Measurements from ENCODE around the gene TM2D3. TPM values are rescaled to one million over a fixed set of nuclear protein-coding genes. Genes with fewer than 3 reads are reported as not detected.
A peak's percentile ranks its signal among the peaks of the same experiment; 100 is the strongest.
"Not testable (repeated sequence)": the region's sequence is repeated elsewhere in the genome, so short reads cannot be mapped to it uniquely, and the experiment has no call there.

Gene TM2D3
- total and polyA plus RNA-seq, 5 donors = 36.5 to 49.7 (median 42.7) TPM

GRCh38 chr15:101641129-101641764 is 10.9 kb downstream of the TM2D3 start:
- intact Hi-C loops (cut with DNase I) = loop anchor here in 3 of 4 donors (5.0 kb wide), 2 partner anchors 339 to 344 kb away; partner anchors contain the start of gene SNRPA1 (in 2 of the 3)
- Histone ChIP-seq H3K9me3 (ENCODE audit: control insufficient read depth, low read length) (no peaks in the 10 kb centered on the region), H3K4me1 (ENCODE audit: control insufficient read depth, insufficient read depth, low read length) (no peaks in the 10 kb centered on the region), H3K4me3 (ENCODE audit: low read length) (no peak overlapping the region), H3K27me3 (ENCODE audit: control insufficient read depth, insufficient read depth) (no peaks in the 10 kb centered on the region), H3K27ac (ENCODE audit: low read length) (no peak overlapping the region)
- peak; percentile 64 to 85 (median 74) for DNase-seq
- ATAC-seq = peak; percentile 57 to 68
- 24% methylated on average over 8 of the region's 8 CpGs for WGBS

GRCh38 chr15:101639667-101640066 is 12.5 kb downstream of the TM2D3 start:
- no peak for DNase-seq
- ATAC-seq = no peak
- intact Hi-C loops (cut with DNase I) = loop anchor here (5.0 kb wide), 2 partner anchors 337 to 342 kb away; partner anchors contain the start of gene SNRPA1 (in 2 of the 4)
- Histone ChIP-seq H3K27ac (ENCODE audit: low read length) (no peak overlapping the region), H3K27me3 (ENCODE audit: control insufficient read depth, insufficient read depth) (no peaks in the 10 kb centered on the region), H3K4me1 (ENCODE audit: control insufficient read depth, insufficient read depth, low read length) (no peaks in the 10 kb centered on the region), H3K9me3 (ENCODE audit: control insufficient read depth, low read length) (no peaks in the 10 kb centered on the region), H3K4me3 (ENCODE audit: low read length) (no peak overlapping the region)
- 88% methylated on average over 4 of the region's 4 CpGs for WGBS

GRCh38 chr15:101637919-101638318 is 14.3 kb downstream of the TM2D3 start:
- H3K4me3 ChIP-seq (ENCODE audit: low read length) = no peak overlapping the region
- intact Hi-C loops (cut with DNase I) = loop anchor here in 1 of 4 donors (5.0 kb wide), 1 partner anchor 336 kb away; no protein-coding TSS in a partner anchor
- 88% methylated on average over 3 of the region's 3 CpGs for WGBS
- H3K27me3 ChIP-seq (ENCODE audit: control insufficient read depth, insufficient read depth) = no peaks in the 10 kb centered on the region
- H3K9me3 ChIP-seq (ENCODE audit: control insufficient read depth, low read length) = no peaks in the 10 kb centered on the region
- ATAC-seq (no peak), DNase-seq (no peak)
- H3K27ac ChIP-seq (ENCODE audit: low read length) = no peak overlapping the region
- H3K4me1 ChIP-seq (ENCODE audit: control insufficient read depth, insufficient read depth, low read length) = no peaks in the 10 kb centered on the region

GRCh38 chr15:101637516-101637915 is 14.7 kb downstream of the TM2D3 start:
- H3K27me3 ChIP-seq (ENCODE audit: control insufficient read depth, insufficient read depth) = no peaks in the 10 kb centered on the region
- intact Hi-C loops (cut with DNase I) = loop anchor here in 1 of 4 donors (5.0 kb wide), 1 partner anchor 335 kb away; no protein-coding TSS in a partner anchor
- 84% methylated on average over 6 of the region's 6 CpGs for WGBS
- no peak for DNase-seq
- no peak overlapping the region for H3K4me3 ChIP-seq (ENCODE audit: low read length)
- no peak for ATAC-seq
- H3K27ac ChIP-seq (ENCODE audit: low read length) = no peak overlapping the region
- no peaks in the 10 kb centered on the region for H3K9me3 ChIP-seq (ENCODE audit: control insufficient read depth, low read length)
- H3K4me1 ChIP-seq (ENCODE audit: control insufficient read depth, insufficient read depth, low read length) = no peaks in the 10 kb centered on the region

- no peak overlapping the region for H3K27ac ChIP-seq (ENCODE audit: low read length)
- H3K4me1 ChIP-seq (ENCODE audit: control insufficient read depth, insufficient read depth, low read length) = no peaks in the 10 kb centered on the region
- DNase-seq (no peak), ATAC-seq (no peak)
- H3K27me3 ChIP-seq (ENCODE audit: control insufficient read depth, insufficient read depth) = no peaks in the 10 kb centered on the region
- WGBS = 79% methylated on average over 3 of the region's 3 CpGs
- intact Hi-C loops (cut with DNase I) = loop anchor here in 1 of 4 donors (5.0 kb wide), 1 partner anchor 335 kb away; no protein-coding TSS in a partner anchor
- no peak overlapping the region for H3K4me3 ChIP-seq (ENCODE audit: low read length)
- H3K9me3 ChIP-seq (ENCODE audit: control insufficient read depth, low read length) = no peaks in the 10 kb centered on the region
These were observed 15.1 kb downstream of the TM2D3 start for GRCh38 chr15:101637038-101637437.

- H3K27me3 ChIP-seq (ENCODE audit: control insufficient read depth, insufficient read depth) = no peaks in the 10 kb centered on the region
- DNase-seq (no peak), ATAC-seq (no peak)
- 81% methylated on average over 7 of the region's 7 CpGs for WGBS
- H3K9me3 ChIP-seq (ENCODE audit: control insufficient read depth, low read length) = no peaks in the 10 kb centered on the region
- H3K4me1 ChIP-seq (ENCODE audit: control insufficient read depth, insufficient read depth, low read length) = no peaks in the 10 kb centered on the region
- H3K27ac ChIP-seq (ENCODE audit: low read length) = no peak overlapping the region
- H3K4me3 ChIP-seq (ENCODE audit: low read length) = no peak overlapping the region
- intact Hi-C loops (cut with DNase I) = loop anchor here in 1 of 4 donors (5.0 kb wide), 1 partner anchor 334 kb away; no protein-coding TSS in a partner anchor
These were observed 16.0 kb downstream of the TM2D3 start for GRCh38 chr15:101635944-101636727.

GRCh38 chr15:101633356-101633755 is 18.8 kb downstream of the TM2D3 start:
- DNase-seq (no peak), ATAC-seq (no peak)
- Histone ChIP-seq H3K9me3 (ENCODE audit: control insufficient read depth, low read length) (no peaks in the 10 kb centered on the region), H3K27me3 (ENCODE audit: control insufficient read depth, insufficient read depth) (no peaks in the 10 kb centered on the region), H3K4me3 (ENCODE audit: low read length) (no peak overlapping the region), H3K27ac (ENCODE audit: low read length) (no peak overlapping the region), H3K4me1 (ENCODE audit: control insufficient read depth, insufficient read depth, low read length) (no peaks in the 10 kb centered on the region)
- intact Hi-C loops (cut with DNase I) = no loop called here
- 88% methylated on average over 3 of the region's 3 CpGs for WGBS

GRCh38 chr15:101626729-101627128 is 25.5 kb downstream of the TM2D3 start:
- DNase-seq; H3K9me3 ChIP-seq (ENCODE audit: control insufficient read depth, low read length); intact Hi-C loops (cut with DNase I); ATAC-seq; H3K4me1 ChIP-seq (ENCODE audit: control insufficient read depth, insufficient read depth, low read length); H3K27me3 ChIP-seq (ENCODE audit: control insufficient read depth, insufficient read depth); H3K27ac ChIP-seq (ENCODE audit: low read length); H3K4me3 ChIP-seq (ENCODE audit: low read length): not testable (repeated sequence)
- WGBS = 100% methylated on average over 1 of the region's 15 CpGs

- intact Hi-C loops (cut with DNase I) = no loop called here
- peak in 1 of 2 donors; percentile 42 for ATAC-seq
- peaks cover 2% of the 10 kb centered on the region for H3K9me3 ChIP-seq (ENCODE audit: control insufficient read depth, low read length)
- 82% methylated on average over 1 of the region's 1 CpG for WGBS
- H3K4me1 ChIP-seq (ENCODE audit: control insufficient read depth, insufficient read depth, low read length) = peaks cover 6% of the 10 kb centered on the region
- no peaks in the 10 kb centered on the region for H3K27me3 ChIP-seq (ENCODE audit: control insufficient read depth, insufficient read depth)
- no peak overlapping the region for H3K27ac ChIP-seq (ENCODE audit: low read length)
- no peak overlapping the region for H3K4me3 ChIP-seq (ENCODE audit: low read length)
- DNase-seq = no peak
These were observed 26.2 kb downstream of the TM2D3 start for GRCh38 chr15:101625980-101626379.

- 84% methylated on average over 1 of the region's 1 CpG for WGBS
- intact Hi-C loops (cut with DNase I) = no loop called here
- peaks cover 2% of the 10 kb centered on the region for H3K9me3 ChIP-seq (ENCODE audit: control insufficient read depth, low read length)
- H3K27me3 ChIP-seq (ENCODE audit: control insufficient read depth, insufficient read depth) = no peaks in the 10 kb centered on the region
- H3K4me1 ChIP-seq (ENCODE audit: control insufficient read depth, insufficient read depth, low read length) = peaks cover 6% of the 10 kb centered on the region
- H3K27ac ChIP-seq (ENCODE audit: low read length) = no peak overlapping the region
- no peak overlapping the region for H3K4me3 ChIP-seq (ENCODE audit: low read length)
- DNase-seq = no peak
- ATAC-seq = no peak
These were observed 27.0 kb downstream of the TM2D3 start for GRCh38 chr15:101625184-101625583.
